GM23338 (cell line): ENCODE measurements around the gene C6orf15. TPM values are rescaled to one million over a fixed set of nuclear protein-coding genes. Genes with fewer than 3 reads are reported as not detected.

ENCODE experiments used
- ATAC-seq: fragments of 200-7000 bp; cut with Tn5 transposase; 3 replicates; pipeline ENCODE4 v1.9.1; 2020
- DNase-seq: peaks from one replicate; pipeline ENCODE4 v3.0.0-alpha.2; 2015; ENCODE audit warnings: low spot score
- H2AFZ ChIP-seq: fragments of 200-600 bp; sonication (generic); 2 replicates; pipeline ENCODE4 v1.8.0; 2016; ENCODE audit warnings: antibody characterized with exemption, mild to moderate bottlenecking, moderate library complexity
- H3F3A ChIP-seq: fragments of 200-600 bp; sonication (generic); replicated peaks from 2 replicates; pipeline ENCODE4 v1.8.0; 2017; ENCODE audit warnings: antibody characterized with exemption, mixed run types, low read depth
- H3K27ac ChIP-seq: fragments of 200-600 bp; sonication (generic); 2 replicates; pipeline ENCODE4 v1.6.1; 2016; ENCODE audit warnings: low read depth
- H3K27me3 ChIP-seq: fragments of 200-600 bp; sonication (generic); 2 replicates; pipeline ENCODE4 v1.8.0; 2016; ENCODE audit warnings: mild to moderate bottlenecking, mixed run types, moderate library complexity; ENCODE audit not compliant: insufficient read depth
- H3K36me3 ChIP-seq: fragments of 200-600 bp; sonication (generic); 2 replicates; pipeline ENCODE4 v1.8.0; 2016; ENCODE audit warnings: mild to moderate bottlenecking; ENCODE audit not compliant: insufficient read depth
- H3K4me1 ChIP-seq: fragments of 200-600 bp; sonication (generic); 2 replicates; pipeline ENCODE4 v1.8.0; 2016; ENCODE audit warnings: mild to moderate bottlenecking, moderate library complexity; ENCODE audit not compliant: insufficient read depth
- H3K4me2 ChIP-seq: fragments of 200-600 bp; sonication (generic); 2 replicates; pipeline ENCODE4 v1.7.1; 2017; ENCODE audit warnings: mixed run types
- H3K4me3 ChIP-seq: fragments of 200-600 bp; sonication (generic); 2 replicates; pipeline ENCODE4 v1.6.1; 2016; ENCODE audit warnings: mixed run types
- H3K79me2 ChIP-seq: fragments of 200-600 bp; sonication (generic); replicated peaks from 2 replicates; pipeline ENCODE4 v1.8.0; 2017; ENCODE audit warnings: mild to moderate bottlenecking; ENCODE audit not compliant: insufficient read depth
- H3K9me2 ChIP-seq: fragments of 200-600 bp; sonication (generic); 2 replicates; pipeline ENCODE4 v1.8.0; 2017; ENCODE audit not compliant: insufficient read depth
- H4K20me1 ChIP-seq: fragments of 200-600 bp; sonication (generic); replicated peaks from 2 replicates; pipeline ENCODE4 v1.8.0; 2017; ENCODE audit warnings: mild to moderate bottlenecking; ENCODE audit not compliant: insufficient read depth
- H3K27ac Mint-ChIP-seq: 2 replicates; pipeline ENCODE4 v1.8.0; 2020; ENCODE audit warnings: inconsistent platforms, mild to moderate bottlenecking, moderate library complexity, mixed read lengths
- H3K27me3 Mint-ChIP-seq: 3 replicates; pipeline ENCODE4 v1.8.0; 2022; ENCODE audit warnings: low read depth, mild to moderate bottlenecking, moderate library complexity, mixed read lengths, inconsistent platforms; ENCODE audit not compliant: insufficient read depth, poor library complexity
- H3K36me3 Mint-ChIP-seq: 3 replicates; pipeline ENCODE4 v1.8.0; 2021; ENCODE audit warnings: low read depth, mild to moderate bottlenecking, inconsistent platforms, moderate library complexity, mixed read lengths
- H3K4me1 Mint-ChIP-seq: 3 replicates; pipeline ENCODE4 v1.8.0; 2020; ENCODE audit warnings: mild to moderate bottlenecking, inconsistent platforms, mixed read lengths
- H3K4me3 Mint-ChIP-seq: 3 replicates; pipeline ENCODE4 v1.8.0; 2021; ENCODE audit warnings: moderate library complexity, mild to moderate bottlenecking, inconsistent platforms, mixed read lengths
- H3K9me3 Mint-ChIP-seq: 3 replicates; pipeline ENCODE4 v1.8.0; 2020; ENCODE audit warnings: moderate library complexity, mild to moderate bottlenecking, inconsistent platforms, mixed read lengths
- CREB1 ChIP-seq: fragments of 250-450 bp; sonication (Bioruptor Pico); IDR thresholded peaks from 2 replicates; pipeline ENCODE4 v1.5.0; 2020; ENCODE audit warnings: low read depth, mild to moderate bottlenecking, moderate library complexity
- ETS1 ChIP-seq: IDR thresholded peaks from 2 replicates; pipeline ENCODE4 v1.6.1; 2016; ENCODE audit warnings: antibody characterized with exemption
- JUNB ChIP-seq: IDR thresholded peaks from one replicate; pipeline ENCODE4 v1.6.1; 2016; ENCODE audit warnings: antibody characterized with exemption; ENCODE audit not compliant: unreplicated experiment
- NANOG ChIP-seq: IDR thresholded peaks from 2 replicates; pipeline ENCODE4 v1.6.1; 2016; ENCODE audit warnings: antibody characterized with exemption, borderline replicate concordance
- POLR2AphosphoS5 ChIP-seq: IDR thresholded peaks from 2 replicates; pipeline ENCODE4 v1.6.1; 2016; ENCODE audit warnings: antibody characterized with exemption, low read depth
- REST ChIP-seq: IDR thresholded peaks from one replicate; pipeline ENCODE4 v1.6.1; 2018; ENCODE audit warnings: antibody characterized with exemption; ENCODE audit not compliant: unreplicated experiment
- ZNF114 ChIP-seq: fragments of 250-450 bp; sonication (Bioruptor Pico); IDR thresholded peaks from 2 replicates; pipeline ENCODE4 v1.5.0; 2020; ENCODE audit warnings: mild to moderate bottlenecking, moderate library complexity
- ZNF331 ChIP-seq: fragments of 250-450 bp; sonication (Bioruptor Pico); IDR thresholded peaks from 2 replicates; pipeline ENCODE4 v1.5.0; 2020; ENCODE audit warnings: low read depth, mild to moderate bottlenecking, moderate library complexity
- ZNF462 ChIP-seq: fragments of 250-450 bp; sonication (Bioruptor Pico); IDR thresholded peaks from 2 replicates; pipeline ENCODE4 v1.5.0; 2020; ENCODE audit warnings: mild to moderate bottlenecking, moderate library complexity
- polyA plus RNA-seq: library from polyadenylated mRNA; unstranded; fragments of >200 nt; fragmentation: Nextera tagmentation; extraction: Ambion mirVana; gene quantifications from 2 replicates; pipeline ENCODE4 v1.2.1, GENCODE V29; 2016
- total RNA-seq: library from RNA; depleted of rRNA; stranded (reverse); fragments of >200 nt; shearing (Covaris generic); gene quantifications from 2 replicates; pipeline ENCODE4 v1.2.3, GENCODE V29; 2014

C6orf15 gene
- total and polyA plus RNA-seq, 2 experiments from 2014 or later = not detected

- H3K4me1 Mint-ChIP-seq = peaks cover 30% of the 10 kb centered on the region
These were observed 38.0 kb downstream of the C6orf15 start for GRCh38 chr6:31074401-31074800.

More at GRCh38 chr6:31074401-31074800, 38.0 kb downstream of the C6orf15 start:
- Histone ChIP-seq H3K9me2 (no peaks in the 10 kb centered on the region), H3K4me3 (no peak overlapping the region), H3F3A (0 out of 2 replicates have a peak, but pooled peaks cover 4% of the 10 kb centered on the region), H3K36me3 (no peaks in the 10 kb centered on the region), H3K4me2 (no peak overlapping the region), H3K27me3 (no peaks in the 10 kb centered on the region), H3K4me1 (peaks cover 13% of the 10 kb centered on the region), H3K79me2 (no peaks in the 10 kb centered on the region), H3K27ac (no peak overlapping the region), H2AFZ (no peak overlapping the region), H4K20me1 (no peaks in the 10 kb centered on the region)
- ATAC-seq (no peak), DNase-seq (no peak)
- Mint-ChIP-seq H3K9me3 (no peaks in the 10 kb centered on the region), H3K4me3 (no peak overlapping the region), H3K36me3 (no peaks in the 10 kb centered on the region), H3K27me3 (peaks cover 13% of the 10 kb centered on the region), H3K27ac (no peak overlapping the region)
- no peak for TF ChIP-seq JUNB
- TF ChIP-seq REST = no peak
- TF ChIP-seq ZNF114 = no peak
- no peak for TF ChIP-seq NANOG
- TF ChIP-seq CREB1 (CRISPR knock-in tag) = no peak
- no peak for TF ChIP-seq POLR2AphosphoS5
- TF ChIP-seq ZNF331 (CRISPR knock-in tag) = no peak
- TF ChIP-seq ZNF462 (CRISPR knock-in tag) = no peak
- TF ChIP-seq ETS1 = no peak
